ENCODE data around the gene SUMO3.
"Not testable (repeated sequence)": the region's sequence is repeated elsewhere in the genome, so short reads cannot be mapped to it uniquely, and the experiment has no call there.

The SUMO3 gene

GRCh38 chr21:44836349-44836665 is 18.4 kb upstream of the SUMO3 start:
- H3K4me3 ChIP-seq: no peak overlapping the region
- no peaks in the 10 kb centered on the region for H3K27me3 ChIP-seq

GRCh38 chr21:44835647-44835973 is 17.7 kb upstream of the SUMO3 start:
- Histone ChIP-seq H4K20me1 (peaks cover 0 to 8% (median 0%) of the 10 kb centered on the region in 11 experiments; a peak in 1 of 22 replicates), H3K4me2 (no peak overlapping the region), H3K9ac (no peak overlapping the region), H3K9me3 (replicated peaks in 1 of 11) (no peaks in the 10 kb centered on the region), H3K4me1 (peaks cover 17 to 32% (median 23%) of the 10 kb centered on the region in 10 experiments), H3K27ac (no peak overlapping the region), H3K36me3 (no peaks in the 10 kb centered on the region), H3K4me3 (no peak overlapping the region), H3K27me3 (no peaks in the 10 kb centered on the region)
- no peak for TF ChIP-seq Cebpa-rat (IDR thresholded peaks at IDR 0.05)

More at GRCh38 chr21:44836349-44836665, 18.4 kb upstream of the SUMO3 start:
- Histone ChIP-seq H3K9ac (no peak overlapping the region), H4K20me1 (peaks cover 0 to 8% (median 0%) of the 10 kb centered on the region in 11 experiments; a peak in 1 of 22 replicates), H3K4me2 (peak overlapping the region; percentile 15 to 58 (median 41); a peak in 18 of 22 replicates), H3K4me1 (peaks cover 15 to 29% (median 21%) of the 10 kb centered on the region in 10 experiments), H3K27ac (no peak overlapping the region), H3K36me3 (no peaks in the 10 kb centered on the region), H3K9me3 (replicated peaks in 1 of 11) (no peaks in the 10 kb centered on the region)
- TF ChIP-seq Cebpa-rat (IDR thresholded peaks at IDR 0.05): no peak

- Histone ChIP-seq H3K9me3 (replicated peaks in 1 of 11) (peaks cover 0 to 2% (median 1%) of the 10 kb centered on the region in 11 experiments; a peak in 8 of 22 replicates), H3K27me3 (no peaks in the 10 kb centered on the region), H3K4me3 (no peak overlapping the region), H3K4me2 (no peak overlapping the region), H4K20me1 (peaks cover 0 to 8% (median 0%) of the 10 kb centered on the region in 11 experiments; a peak in 1 of 22 replicates), H3K9ac (no peak overlapping the region), H3K27ac (no peak overlapping the region), H3K4me1 (peaks cover 17 to 32% (median 25%) of the 10 kb centered on the region in 10 experiments), H3K36me3 (no peaks in the 10 kb centered on the region)
- TF ChIP-seq Cebpa-rat (IDR thresholded peaks at IDR 0.05): no peak
Measured at GRCh38 chr21:44834951-44835646, 17.2 kb upstream of the SUMO3 start.

- Histone ChIP-seq H3K36me3 (no peaks in the 10 kb centered on the region), H3K9ac (no peak overlapping the region), H3K27ac (no peak overlapping the region), H3K27me3 (no peaks in the 10 kb centered on the region), H3K9me3 (replicated peaks in 1 of 11) (peaks cover 3 to 9% (median 9%) of the 10 kb centered on the region in 11 experiments), H3K4me2 (no peak overlapping the region), H3K4me3 (no peak overlapping the region), H3K4me1 (peaks cover 17 to 38% (median 28%) of the 10 kb centered on the region in 10 experiments), H4K20me1 (peaks cover 0 to 8% (median 0%) of the 10 kb centered on the region in 11 experiments; a peak in 1 of 22 replicates)
- no peak for TF ChIP-seq Cebpa-rat (IDR thresholded peaks at IDR 0.05)
Measured at GRCh38 chr21:44834231-44834950, 16.5 kb upstream of the SUMO3 start.

GRCh38 chr21:44833663-44834062 is 15.8 kb upstream of the SUMO3 start:
- H3K9me3 ChIP-seq (replicated peaks in 1 of 11): peaks cover 10 to 17% (median 16%) of the 10 kb centered on the region in 11 experiments
- peaks cover 0 to 8% (median 0%) of the 10 kb centered on the region in 11 experiments; a peak in 1 of 22 replicates for H4K20me1 ChIP-seq
- no peaks in the 10 kb centered on the region for H3K27me3 ChIP-seq
- no peak overlapping the region for H3K9ac ChIP-seq
- no peaks in the 10 kb centered on the region for H3K36me3 ChIP-seq
- H3K4me3 ChIP-seq: no peak overlapping the region
- H3K4me1 ChIP-seq: peaks cover 17 to 41% (median 29%) of the 10 kb centered on the region in 10 experiments
- no peak for TF ChIP-seq Cebpa-rat (IDR thresholded peaks at IDR 0.05)
- H3K27ac ChIP-seq: no peak overlapping the region
- H3K4me2 ChIP-seq: no peak overlapping the region

- H3K4me3 ChIP-seq, H3K36me3 ChIP-seq, H3K9ac ChIP-seq, H3K27me3 ChIP-seq, H4K20me1 ChIP-seq, H3K27ac ChIP-seq: not testable (repeated sequence)
- peaks cover 20 to 26% (median 26%) of the 10 kb centered on the region in 11 experiments for H3K9me3 ChIP-seq (replicated peaks in 1 of 11)
- peak overlapping the region in 2 of 11 experiments; percentile 37 to 64; a peak in 4 of 22 replicates for H3K4me2 ChIP-seq
- peaks cover 17 to 41% (median 29%) of the 10 kb centered on the region in 10 experiments for H3K4me1 ChIP-seq
Measured at GRCh38 chr21:44832516-44833255, 14.8 kb upstream of the SUMO3 start.

GRCh38 chr21:44831227-44831860 is 13.5 kb upstream of the SUMO3 start:
- H3K36me3 ChIP-seq: 0 out of 22 replicates have a peak, but pooled peaks cover 0 to 8% (median 0%) of the 10 kb centered on the region in 11 experiments
- no peak overlapping the region for H3K4me3 ChIP-seq
- no peak overlapping the region for H3K9ac ChIP-seq
- no peaks in the 10 kb centered on the region for H3K27me3 ChIP-seq
- TF ChIP-seq Cebpa-rat (IDR thresholded peaks at IDR 0.05): no peak
- H3K4me2 ChIP-seq: peak overlapping the region; percentile 9 to 65 (median 27); a peak in 17 of 22 replicates
- no peaks in the 10 kb centered on the region for H4K20me1 ChIP-seq
- H3K27ac ChIP-seq: no peak overlapping the region; a peak in 1 of 22 replicates
- peaks cover 8 to 28% (median 21%) of the 10 kb centered on the region in 10 experiments for H3K4me1 ChIP-seq
- H3K9me3 ChIP-seq (replicated peaks in 1 of 11): peaks cover 32 to 40% (median 38%) of the 10 kb centered on the region in 11 experiments

GRCh38 chr21:44829507-44830092 is 11.7 kb upstream of the SUMO3 start:
- Histone ChIP-seq H4K20me1 (no peaks in the 10 kb centered on the region), H3K27me3 (no peaks in the 10 kb centered on the region), H3K4me1 (peaks cover 7 to 27% (median 21%) of the 10 kb centered on the region in 10 experiments), H3K36me3 (0 out of 22 replicates have a peak, but pooled peaks cover 0 to 8% (median 0%) of the 10 kb centered on the region in 11 experiments), H3K4me3 (no peak overlapping the region), H3K9me3 (replicated peaks in 1 of 11) (peaks cover 40 to 51% (median 44%) of the 10 kb centered on the region in 11 experiments), H3K27ac (no peak overlapping the region), H3K9ac (no peak overlapping the region), H3K4me2 (peak overlapping the region in 2 of 11 experiments; percentile 11 to 14; a peak in 4 of 22 replicates)
- no peak for TF ChIP-seq Cebpa-rat (IDR thresholded peaks at IDR 0.05)

Measured in BLaER1 treated with 17β-estradiol and CSF1 and Interleukin-3, amounts not matched to agents 10 nM and 100 nM (cell line).